Measurements from ENCODE around the gene ZBTB8B. TPM values are rescaled to one million over a fixed set of nuclear protein-coding genes. Genes with fewer than 3 reads are reported as not detected.
"Not testable (repeated sequence)": the region's sequence is repeated elsewhere in the genome, so short reads cannot be mapped to it uniquely, and the experiment has no call there.

Gene ZBTB8B
- total and polyA plus RNA-seq, 2 donors (not counting 3 experiments of a cell fraction or from before 2014, with no cell fraction given), result 0.01 to 0.02 TPM

DNA sequence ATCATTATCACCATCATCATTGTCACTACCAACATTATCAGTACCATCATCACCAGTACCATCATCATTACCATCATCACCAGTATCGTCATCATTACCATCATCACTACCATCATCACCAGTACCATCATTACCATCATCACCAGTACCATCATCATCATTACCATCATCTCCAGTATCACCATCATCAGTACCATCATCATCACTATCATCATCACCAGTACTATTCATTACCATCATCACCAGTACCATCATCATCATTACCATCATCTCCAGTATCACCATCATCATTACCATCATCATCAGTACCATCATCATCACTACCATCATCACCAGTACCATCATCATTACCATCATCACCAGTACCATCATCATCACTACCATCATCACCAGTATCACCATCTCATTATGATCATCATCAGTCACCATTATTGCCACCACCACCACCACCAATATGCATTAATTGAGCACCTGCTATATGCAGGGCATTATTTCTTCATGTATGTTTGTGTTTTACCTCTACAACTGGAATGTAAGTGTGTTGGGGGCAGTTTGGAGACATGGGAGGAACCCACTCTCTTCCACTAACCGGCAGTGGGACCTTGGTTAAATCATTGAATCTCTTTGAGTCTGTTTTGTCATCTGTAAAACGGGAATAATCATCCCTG, 7.0 kb downstream of the ZBTB8B start:
- TF ChIP-seq GATA2 (IDR thresholded peaks at IDR 0.05; ENCODE audit: insufficient read depth, insufficient read length, low read depth, low read length) (no peak), POLR2A (IDR thresholded peaks at IDR 0.05; ENCODE audit: low read depth, low read length) (no peak), EZH2 (IDR thresholded peaks at IDR 0.05; ENCODE audit: borderline replicate concordance, low read depth, low read length, severe bottlenecking) (no peak), FOS (IDR thresholded peaks at IDR 0.05; ENCODE audit: borderline replicate concordance, insufficient read depth, low read length) (no peak), MYC (IDR thresholded peaks at IDR 0.05; ENCODE audit: low read depth, low read length) (no peak), JUN (IDR thresholded peaks at IDR 0.05; ENCODE audit: borderline replicate concordance, insufficient read depth, insufficient read length, low read depth) (no peak), POLR2AphosphoS5 (IDR thresholded peaks at IDR 0.05; ENCODE audit: insufficient read depth, low read depth, low read length) (no peak)
- TF ChIP-seq, protein P1, sequence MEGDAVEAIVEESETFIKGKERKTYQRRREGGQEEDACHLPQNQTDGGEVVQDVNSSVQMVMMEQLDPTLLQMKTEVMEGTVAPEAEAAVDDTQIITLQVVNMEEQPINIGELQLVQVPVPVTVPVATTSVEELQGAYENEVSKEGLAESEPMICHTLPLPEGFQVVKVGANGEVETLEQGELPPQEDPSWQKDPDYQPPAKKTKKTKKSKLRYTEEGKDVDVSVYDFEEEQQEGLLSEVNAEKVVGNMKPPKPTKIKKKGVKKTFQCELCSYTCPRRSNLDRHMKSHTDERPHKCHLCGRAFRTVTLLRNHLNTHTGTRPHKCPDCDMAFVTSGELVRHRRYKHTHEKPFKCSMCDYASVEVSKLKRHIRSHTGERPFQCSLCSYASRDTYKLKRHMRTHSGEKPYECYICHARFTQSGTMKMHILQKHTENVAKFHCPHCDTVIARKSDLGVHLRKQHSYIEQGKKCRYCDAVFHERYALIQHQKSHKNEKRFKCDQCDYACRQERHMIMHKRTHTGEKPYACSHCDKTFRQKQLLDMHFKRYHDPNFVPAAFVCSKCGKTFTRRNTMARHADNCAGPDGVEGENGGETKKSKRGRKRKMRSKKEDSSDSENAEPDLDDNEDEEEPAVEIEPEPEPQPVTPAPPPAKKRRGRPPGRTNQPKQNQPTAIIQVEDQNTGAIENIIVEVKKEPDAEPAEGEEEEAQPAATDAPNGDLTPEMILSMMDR (IDR thresholded peaks at IDR 0.05; ENCODE audit: extremely low read depth in 1 of 2, insufficient read depth in 1 of 2, low read depth in 1 of 2, low read length in 2 of 2), result no peak
- TF ChIP-seq, protein P2, sequence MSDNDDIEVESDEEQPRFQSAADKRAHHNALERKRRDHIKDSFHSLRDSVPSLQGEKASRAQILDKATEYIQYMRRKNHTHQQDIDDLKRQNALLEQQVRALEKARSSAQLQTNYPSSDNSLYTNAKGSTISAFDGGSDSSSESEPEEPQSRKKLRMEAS (IDR thresholded peaks at IDR 0.05; ENCODE audit: insufficient read depth, insufficient read length), result no peak
- POLR2A ChIA-PET, result no interaction called here
- Histone ChIP-seq H3K9me3 (replicated peaks; ENCODE audit: control insufficient read depth, insufficient read depth, low read length) (no peaks in the 10 kb centered on the region), H3K36me3 (ENCODE audit: control insufficient read depth in 2 of 2, extremely low read depth in 1 of 2, insufficient read depth in 2 of 2, low read length in 2 of 2) (no peaks in the 10 kb centered on the region), H3K9me1 (replicated peaks; ENCODE audit: control insufficient read depth, extremely low read depth, insufficient read depth, low read length) (no peaks in the 10 kb centered on the region), H3K27ac (ENCODE audit: insufficient read depth, low read depth, low read length) (no peak overlapping the region), H3K4me1 (ENCODE audit: control insufficient read depth, extremely low read depth, insufficient read depth, low read length) (no peaks in the 10 kb centered on the region), H3K9ac (replicated peaks; ENCODE audit: extremely low read depth, insufficient read depth, low read length) (no peak overlapping the region), H3K4me2 (ENCODE audit: insufficient read depth, low read length) (no peak overlapping the region), H4K20me1 (replicated peaks; ENCODE audit: control insufficient read depth, extremely low read depth, insufficient read depth, low read length) (no peaks in the 10 kb centered on the region), H2AFZ (ENCODE audit: low read depth, low read length) (no peak overlapping the region), H3K27me3 (ENCODE audit: control insufficient read depth in 2 of 2, insufficient read depth in 2 of 2, low read length in 2 of 2) (peaks cover 0 to 8% of the 10 kb centered on the region in 2 experiments), H3K4me3 (replicated peaks in 1 of 3; ENCODE audit: insufficient read depth in 1 of 3, low read depth in 1 of 3, low read length in 3 of 3) (no peak overlapping the region), H3K79me2 (ENCODE audit: control insufficient read depth, insufficient read depth, low read length) (no peaks in the 10 kb centered on the region)
- BruUV-seq (replicated peaks), result no TSS peak
- DNase-seq (ENCODE audit: low read depth, low spot score), result no peak
- FAIRE-seq, result no peak
- intact Hi-C loops (cut with micrococcal nuclease) (no loop called here), dilution Hi-C loops (cut with MboI; ENCODE audit: extremely low pct_ligation_motif_present, low sequenced_read_pairs) (no loop called here)
- CTCF ChIA-PET, result interaction anchor here (1.2 to 2.1 kb wide), 2 partner anchors 49 to 71 kb away, joined by 6 to 10 read pairs; no protein-coding TSS in a partner anchor

DNA sequence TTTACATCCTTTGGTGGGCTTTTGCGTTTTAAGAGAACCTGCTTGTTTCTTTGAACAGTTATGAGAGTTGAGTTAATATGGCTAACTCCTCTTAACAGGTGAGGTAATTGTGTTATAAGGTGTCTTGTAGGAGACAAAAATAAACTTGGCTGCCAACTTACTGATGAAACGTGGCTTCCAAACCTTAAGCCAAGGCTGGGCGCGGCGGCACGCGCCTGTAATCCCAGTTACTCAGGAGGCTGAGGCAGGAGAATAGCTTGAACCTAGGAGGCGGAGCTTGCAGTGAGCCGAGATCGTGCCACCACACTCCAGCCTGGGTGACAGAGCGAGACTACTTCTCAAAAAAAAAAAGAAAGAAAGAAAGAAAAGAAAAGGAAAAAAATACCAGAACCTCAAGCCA, 8.1 kb downstream of the ZBTB8B start:
- dilution Hi-C loops (cut with MboI; ENCODE audit: extremely low pct_ligation_motif_present, low sequenced_read_pairs); DNase-seq (ENCODE audit: low read depth, low spot score); BruUV-seq (replicated peaks); H3K79me2 ChIP-seq (ENCODE audit: control insufficient read depth, insufficient read depth, low read length); H3K9ac ChIP-seq (replicated peaks; ENCODE audit: extremely low read depth, insufficient read depth, low read length); H3K27me3 ChIP-seq (ENCODE audit: control insufficient read depth in 2 of 2, insufficient read depth in 2 of 2, low read length in 2 of 2); FAIRE-seq; POLR2A ChIA-PET; H3K27ac ChIP-seq (ENCODE audit: insufficient read depth, low read depth, low read length); H2AFZ ChIP-seq (ENCODE audit: low read depth, low read length); intact Hi-C loops (cut with micrococcal nuclease); H3K36me3 ChIP-seq (ENCODE audit: control insufficient read depth in 2 of 2, extremely low read depth in 1 of 2, insufficient read depth in 2 of 2, low read length in 2 of 2); H3K9me3 ChIP-seq (replicated peaks; ENCODE audit: control insufficient read depth, insufficient read depth, low read length); H3K4me2 ChIP-seq (ENCODE audit: insufficient read depth, low read length); H4K20me1 ChIP-seq (replicated peaks; ENCODE audit: control insufficient read depth, extremely low read depth, insufficient read depth, low read length); H3K4me3 ChIP-seq (replicated peaks in 1 of 3; ENCODE audit: insufficient read depth in 1 of 3, low read depth in 1 of 3, low read length in 3 of 3); H3K4me1 ChIP-seq (ENCODE audit: control insufficient read depth, extremely low read depth, insufficient read depth, low read length); H3K9me1 ChIP-seq (replicated peaks; ENCODE audit: control insufficient read depth, extremely low read depth, insufficient read depth, low read length): not testable (repeated sequence)
- CTCF ChIA-PET, result interaction anchor here (0.8 to 1.7 kb wide), 4 partner anchors 9 to 147 kb away, joined by 3 to 6 read pairs (median 4); partner anchors contain the start of gene ZBTB8B
